T-cell (primary cell): ENCODE results near the gene EIF2S3. TPM values are rescaled to one million over a fixed set of nuclear protein-coding genes. Genes with fewer than 3 reads are reported as not detected.

Experiments
- ATAC-seq, 4 experiments: fragments of 200-7000 bp in 3 of 4; fragments of 150-1000 bp in 1 of 4; cut with Tn5 transposase; replicated peaks in 1 of 4; 1 replicate in 3 of 4; 2 replicates in 1 of 4; pipeline ENCODE4 v1.10.0; 2021; ENCODE audit warnings: moderate library complexity in 3 of 4, mild to moderate bottlenecking in 2 of 4, moderate number of reproducible peaks in 1 of 4
- CTCF ChIA-PET, 2 donors: fragments of 300-600 bp; sonication (Branson Sonifier 250); formaldehyde crosslinking; loops; one replicate each; lab custom pipeline; 2022; ENCODE audit warnings: antibody characterized with exemption in 2 of 2; lab: Charles Lee
- POLR2A ChIA-PET, 2 donors: fragments of 300-600 bp; sonication (Branson Sonifier 250); formaldehyde crosslinking; loops; one replicate each; lab custom pipeline; 2022; ENCODE audit warnings: antibody characterized with exemption in 2 of 2; lab: Charles Lee
- DNase-seq, 35 experiments: peaks; one replicate each; pipeline versions ENCODE4 v3.0.0 to v3.0.0-alpha.2; 2013 to 2023
- H3K27ac ChIP-seq: one replicate; pipeline ENCODE4 v1.5.1; 2013; ENCODE audit warnings: low read length
- H3K27me3 ChIP-seq, 2 experiments: replicated peaks in 1 of 2; 1 replicate in 1 of 2; 2 replicates in 1 of 2; pipeline versions ENCODE4 v1.6.1 to v1.7.0; 2013; ENCODE audit warnings: low read length in 1 of 2, mixed read lengths in 1 of 2; ENCODE audit not compliant: control insufficient read depth in 2 of 2, insufficient read depth in 2 of 2; ENCODE audit errors: extremely low read depth in 1 of 2
- H3K36me3 ChIP-seq, 2 donors: 1 replicate in 1 of 2; 2 replicates in 1 of 2; pipeline versions ENCODE4 v1.6.1 to v1.7.0; 2013; ENCODE audit warnings: low read length in 1 of 2; ENCODE audit not compliant: control insufficient read depth in 2 of 2, insufficient read depth in 1 of 2; ENCODE audit errors: extremely low read depth in 1 of 2
- H3K4me1 ChIP-seq, 2 experiments: 1 replicate in 1 of 2; 2 replicates in 1 of 2; pipeline versions ENCODE4 v1.6.1 to v1.7.0; 2013; ENCODE audit warnings: low read length in 2 of 2, mixed read lengths in 1 of 2; ENCODE audit not compliant: insufficient read depth in 2 of 2, control insufficient read depth in 1 of 2; ENCODE audit errors: extremely low read depth in 1 of 2
- H3K4me3 ChIP-seq, 2 donors: 1 replicate in 1 of 2; 2 replicates in 1 of 2; pipeline versions ENCODE4 v1.5.1 to v1.7.0; 2013; ENCODE audit warnings: mild to moderate bottlenecking in 2 of 2, low read length in 1 of 2, moderate library complexity in 1 of 2; ENCODE audit not compliant: control insufficient read depth in 1 of 2; ENCODE audit errors: extremely low read depth in 1 of 2
- H3K9me3 ChIP-seq: 2 replicates; pipeline ENCODE4 v1.7.0; 2013
- H3K27ac Mint-ChIP-seq, 2 donors: one replicate each; pipeline ENCODE4 v1.8.0; 2020 to 2021; ENCODE audit warnings: mild to moderate bottlenecking in 2 of 2, mixed read lengths in 2 of 2
- H3K27me3 Mint-ChIP-seq, 2 donors: one replicate each; pipeline ENCODE4 v1.8.0; 2021 to 2022; ENCODE audit warnings: mixed read lengths in 2 of 2
- H3K36me3 Mint-ChIP-seq: one replicate; pipeline ENCODE4 v1.8.0; 2021; ENCODE audit warnings: mixed read lengths
- H3K4me1 Mint-ChIP-seq, 3 donors: one replicate each; pipeline ENCODE4 v1.8.0; 2020 to 2022; ENCODE audit warnings: mixed read lengths in 3 of 3, mild to moderate bottlenecking in 1 of 3
- H3K4me3 Mint-ChIP-seq, 3 donors: one replicate each; pipeline ENCODE4 v1.8.0; 2020 to 2022; ENCODE audit warnings: mild to moderate bottlenecking in 3 of 3, mixed read lengths in 3 of 3, moderate library complexity in 3 of 3
- H3K9me3 Mint-ChIP-seq, 3 donors: one replicate each; pipeline ENCODE4 v1.8.0; 2020 to 2022; ENCODE audit warnings: mixed read lengths in 3 of 3
- WGBS: methylation state at CpG from one replicate; pipeline ENCODE4 v1.1.5; 2013; ENCODE audit warnings: missing lambda C conversion rate; ENCODE audit not compliant: insufficient coverage; 5-methylcytosine and 5-hydroxymethylcytosine counted together
- total RNA-seq, 35 experiments: library from RNA in 6 of 35; stranded (reverse) in 6 of 35; fragments of 120-200 nt in 1 of 35; gene quantifications; one replicate each; pipeline versions ENCODE4 v1.2.1 to v1.2.4 and lab custom pipeline; 2013 to 2026

The EIF2S3 gene
- total RNA-seq, 5 donors from 2014 or later (not counting 1 experiment from before 2014, with no cell fraction given): 180 to 309 (median 196) TPM

DNA sequence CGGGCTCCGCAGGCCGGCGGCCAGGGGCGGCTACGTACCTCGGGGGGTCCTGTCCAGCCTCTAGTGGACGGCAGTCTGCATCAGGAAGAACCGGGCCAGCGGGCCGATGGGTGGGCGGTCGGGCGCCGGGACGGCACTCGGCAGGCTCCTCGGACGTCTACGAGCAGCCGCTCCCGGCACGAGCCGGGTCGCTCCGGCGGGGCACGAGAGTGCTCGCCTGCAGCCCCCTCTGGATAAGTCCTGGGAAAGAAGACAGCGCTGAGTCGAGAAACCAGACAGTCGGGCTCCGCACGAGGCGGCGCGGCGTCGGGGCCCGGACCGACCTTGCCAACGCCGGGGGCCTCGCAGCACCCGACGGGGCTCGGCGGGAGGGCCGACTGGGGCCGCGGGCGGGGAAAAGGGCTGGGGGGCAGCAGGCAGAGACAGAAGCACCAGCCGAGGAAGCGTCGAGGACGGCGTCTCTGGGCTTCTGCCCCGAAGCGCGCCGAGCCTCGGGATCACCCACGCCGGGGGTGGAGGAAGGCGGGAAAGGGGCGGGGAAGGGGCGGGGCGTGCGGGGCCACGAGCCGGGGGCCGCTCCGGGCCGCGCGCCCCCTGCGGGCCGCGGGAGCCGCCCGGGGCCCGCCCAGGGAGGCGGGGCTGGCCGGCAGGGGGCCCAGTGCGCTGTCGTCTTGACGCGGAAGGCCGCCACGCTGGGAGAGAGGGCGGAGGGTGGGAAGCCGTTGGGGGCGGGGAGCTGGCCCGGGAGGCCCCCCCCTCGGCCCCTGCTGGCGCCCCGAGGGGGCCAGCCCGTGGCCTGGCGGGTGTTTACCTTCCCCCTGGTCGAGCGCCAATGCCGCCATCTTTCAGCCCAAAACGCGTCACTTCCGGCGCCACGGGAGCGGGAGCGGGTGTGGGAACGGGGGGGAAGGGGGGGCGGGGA lies 29.7 kb upstream of the EIF2S3 start:
- H3K36me3 ChIP-seq: no peaks in the 10 kb centered on the region
- Mint-ChIP-seq H3K36me3 (peaks cover 3% of the 10 kb centered on the region), H3K27me3 (peaks cover 0 to 6% of the 10 kb centered on the region in 2 donors), H3K4me1 (peaks cover 20 to 32% (median 24%) of the 10 kb centered on the region in 3 donors), H3K9me3 (no peaks in the 10 kb centered on the region), H3K4me3 (peak overlapping the region; percentile 83 to 88 (median 86)), H3K27ac (no peak overlapping the region)
- H3K9me3 ChIP-seq: no peaks in the 10 kb centered on the region
- ChIA-PET POLR2A (interaction anchor here in 1 of 2 donors (0.6 to 1.9 kb wide), 3 partner anchors 29 to 794 kb away, joined by 4 to 18 read pairs (median 4); no protein-coding TSS in a partner anchor), CTCF (interaction anchor here (0.7 to 2.9 kb wide), 7 partner anchors 11 to 124 kb away, joined by 3 to 41 read pairs (median 5); partner anchors contain the start of gene EIF2S3 (in 2 of the 2))
- WGBS: under 1% methylated on average over 30 of the region's 111 CpGs
- DNase-seq: peak; percentile 59 to 86 (median 74)
- H3K27ac ChIP-seq: peak overlapping the region; percentile 32
- peak; percentile 87 to 94 (median 88) for ATAC-seq
- peaks cover 3 to 5% of the 10 kb centered on the region in 2 experiments for H3K4me1 ChIP-seq
- peak overlapping the region; percentile 62 to 89 for H3K4me3 ChIP-seq
- no peaks in the 10 kb centered on the region for H3K27me3 ChIP-seq

DNA sequence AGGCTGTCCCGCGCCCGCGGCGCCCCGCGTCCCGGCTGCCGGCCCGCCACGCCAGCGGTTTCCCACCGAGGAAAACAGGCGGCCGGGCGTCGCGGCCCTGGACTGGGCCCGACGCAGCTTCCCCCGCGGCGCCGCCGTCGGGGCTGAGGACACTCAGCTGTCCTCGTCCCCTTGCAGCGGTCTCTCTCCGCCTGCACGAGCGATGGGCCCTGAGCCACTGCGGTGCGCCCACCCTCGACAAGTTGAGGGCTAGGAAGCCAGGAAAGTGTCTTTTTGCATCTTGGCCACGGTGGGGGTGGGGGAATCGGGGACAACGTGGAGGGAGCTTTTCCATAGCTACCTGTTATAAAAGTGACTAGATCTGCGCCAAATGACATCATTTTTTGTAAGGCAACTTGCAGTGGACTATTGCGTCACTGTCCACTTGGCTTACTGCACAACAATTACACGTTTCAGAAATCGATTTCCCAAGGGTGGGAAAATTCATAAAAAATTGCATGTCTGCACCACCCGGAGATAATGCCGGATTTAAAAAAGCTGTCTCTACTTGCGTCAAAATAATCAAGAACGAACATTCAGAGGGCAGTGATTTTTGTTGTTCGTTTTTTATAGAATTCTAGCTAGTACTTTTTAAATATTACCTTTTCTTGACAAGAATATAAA lies 28.9 kb upstream of the EIF2S3 start:
- peak in 3 of 35 experiments; percentile 1 to 14 (median 8) for DNase-seq
- Mint-ChIP-seq H3K27ac (peak overlapping the region; percentile 87), H3K9me3 (no peaks in the 10 kb centered on the region), H3K4me3 (peak overlapping the region; percentile 80 to 86 (median 85)), H3K4me1 (peaks cover 16 to 24% (median 17%) of the 10 kb centered on the region in 3 donors), H3K27me3 (peaks cover 0 to 11% of the 10 kb centered on the region in 2 donors), H3K36me3 (peaks cover 3% of the 10 kb centered on the region)
- ATAC-seq: peak in 3 of 4 experiments; percentile 42 to 49 (median 43)
- ChIA-PET CTCF (interaction anchor here (0.7 to 2.9 kb wide), 9 partner anchors 12 to 124 kb away, joined by 3 to 41 read pairs (median 3); partner anchors contain the start of genes EIF2S3 (in 2 of the 2) and ZFX (in 1 of the 2)), POLR2A (interaction anchor here in 1 of 2 donors (0.6 to 1.9 kb wide), 5 partner anchors 27 to 1421 kb away, joined by 3 to 18 read pairs (median 4); no protein-coding TSS in a partner anchor)
- no peaks in the 10 kb centered on the region for H3K9me3 ChIP-seq
- peak overlapping the region; percentile 28 to 68 for H3K4me3 ChIP-seq
- peak overlapping the region; percentile 72 for H3K27ac ChIP-seq
- no CpG with 5 or more reads among the region's 46 CpGs for WGBS
- H3K4me1 ChIP-seq: peaks cover 2 to 3% of the 10 kb centered on the region in 2 experiments
- H3K36me3 ChIP-seq: no peaks in the 10 kb centered on the region
- no peaks in the 10 kb centered on the region for H3K27me3 ChIP-seq

DNA sequence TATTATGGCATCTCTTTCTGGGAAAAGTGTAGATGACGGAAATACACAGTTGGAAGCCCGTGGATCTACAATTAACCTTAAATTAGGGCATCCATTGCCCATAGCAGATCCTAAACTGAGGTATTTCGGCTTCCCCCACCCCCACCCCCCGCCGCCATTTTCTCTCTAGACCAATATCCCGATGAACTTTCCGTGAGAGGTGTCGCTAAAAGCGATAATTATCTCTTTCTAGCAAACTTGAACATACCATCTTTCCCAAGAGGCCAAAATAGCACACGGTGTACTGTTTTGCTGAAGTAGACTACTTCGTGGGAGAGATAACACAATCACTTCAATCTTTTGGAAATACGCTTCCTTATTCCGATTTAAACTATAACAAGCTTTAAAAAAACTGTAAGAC lies 28.3 kb upstream of the EIF2S3 start:
- ChIA-PET POLR2A (interaction anchor here in 1 of 2 donors (0.6 to 1.9 kb wide), 3 partner anchors 27 to 243 kb away, joined by 4 to 18 read pairs (median 9); no protein-coding TSS in a partner anchor), CTCF (interaction anchor here (0.7 to 2.9 kb wide), 7 partner anchors 12 to 125 kb away, joined by 3 to 41 read pairs (median 3); partner anchors contain the start of genes EIF2S3 (in 2 of the 2) and ZFX (in 1 of the 2))
- ATAC-seq: no peak
- Histone ChIP-seq H3K4me1 (peaks cover 2 to 3% of the 10 kb centered on the region in 2 experiments), H3K9me3 (no peaks in the 10 kb centered on the region), H3K36me3 (no peaks in the 10 kb centered on the region), H3K27me3 (no peaks in the 10 kb centered on the region), H3K4me3 (peak overlapping the region in 1 of 2 donors; percentile 32), H3K27ac (no peak overlapping the region)
- WGBS: no CpG with 5 or more reads among the region's 13 CpGs
- H3K27me3 Mint-ChIP-seq: peaks cover 0 to 11% of the 10 kb centered on the region in 2 donors
- H3K9me3 Mint-ChIP-seq: no peaks in the 10 kb centered on the region
- peak overlapping the region; percentile 80 to 86 (median 85) for H3K4me3 Mint-ChIP-seq
- H3K27ac Mint-ChIP-seq: peak overlapping the region; percentile 11 to 39
- H3K4me1 Mint-ChIP-seq: peaks cover 11 to 19% (median 11%) of the 10 kb centered on the region in 3 donors
- peaks cover 3% of the 10 kb centered on the region for H3K36me3 Mint-ChIP-seq
- peak in 1 of 35 experiments; percentile 11 for DNase-seq

DNA sequence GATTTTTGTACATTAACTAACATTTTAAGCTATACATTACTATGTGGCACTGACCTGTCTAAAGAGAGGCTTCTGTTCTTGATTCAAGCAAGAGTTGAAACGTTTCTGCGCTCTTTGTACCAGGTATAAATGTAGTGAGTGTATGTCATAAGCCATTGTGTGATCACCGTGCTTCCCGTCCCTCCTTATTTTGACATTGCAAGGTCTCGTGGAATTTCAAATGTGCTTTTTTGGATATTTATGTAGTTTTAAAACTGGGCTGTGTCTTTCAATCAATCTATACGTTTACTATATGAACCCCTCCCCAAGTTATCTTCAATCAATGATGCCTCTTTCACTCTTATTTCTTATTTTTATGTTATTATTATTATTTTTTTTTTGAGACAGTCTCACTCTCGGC lies 27.7 kb upstream of the EIF2S3 start, which contains the start of gene KLHL15:
KLHL15 (minus strand) TSS at position 101 of the 400 bp plus-strand sequence. CDS start 20,493 bp downstream, outside the sequence.
- Mint-ChIP-seq H3K27ac (peak within 1 kb of the TSS; percentile 87), H3K36me3 (no peaks in the 10 kb centered on the region), H3K9me3 (no peaks in the 10 kb centered on the region), H3K4me3 (peak within 1 kb of the TSS; percentile 80 to 86 (median 85)), H3K4me1 (peaks cover 5 to 14% (median 7%) of the 10 kb centered on the region in 3 donors), H3K27me3 (peaks cover 0 to 11% of the 10 kb centered on the region in 2 donors)
- Histone ChIP-seq H3K4me1 (peaks cover 0 to 3% of the 10 kb centered on the region in 2 experiments), H3K9me3 (no peaks in the 10 kb centered on the region), H3K27me3 (no peaks in the 10 kb centered on the region), H3K4me3 (peak within 1 kb of the TSS; percentile 32 to 68), H3K27ac (peak within 1 kb of the TSS; percentile 72), H3K36me3 (no peaks in the 10 kb centered on the region)
- POLR2A ChIA-PET: interaction anchor here in 1 of 2 donors (0.7 kb wide), 1 partner anchor 25 kb away, joined by 3 read pairs; no protein-coding TSS in a partner anchor
- no peak for ATAC-seq
- no CpG with 5 or more reads among the region's 7 CpGs for WGBS
- CTCF ChIA-PET: interaction anchor here (0.7 to 2.9 kb wide), 6 partner anchors 25 to 125 kb away, joined by 3 to 41 read pairs (median 6); partner anchors contain the start of genes EIF2S3 (in 2 of the 2) and ZFX (in 1 of the 2)
- DNase-seq: no peak

DNA sequence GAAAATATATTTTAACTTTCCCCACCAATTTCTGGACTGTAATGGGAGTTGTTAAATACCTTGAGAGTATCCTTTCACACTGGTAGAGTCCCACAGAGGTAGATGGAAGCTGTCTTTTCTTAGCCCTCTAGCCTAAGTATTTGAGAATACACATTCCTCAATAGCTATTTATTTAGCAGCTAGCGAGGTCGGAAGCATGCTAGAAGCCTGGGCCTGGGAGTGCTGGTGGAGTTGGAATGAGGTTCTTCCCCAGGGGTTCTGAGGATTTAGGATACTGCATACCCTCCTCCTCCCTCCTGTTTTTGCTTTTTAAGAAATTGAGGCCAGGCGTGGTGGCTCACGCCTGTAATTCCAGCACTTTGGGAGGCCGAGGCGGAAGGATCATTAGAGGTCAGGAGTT lies 26.8 kb upstream of the EIF2S3 start:
- no peak for ATAC-seq
- Mint-ChIP-seq H3K4me1 (peaks cover 3 to 14% (median 7%) of the 10 kb centered on the region in 3 donors), H3K27ac (no peak overlapping the region), H3K27me3 (peaks cover 0 to 15% of the 10 kb centered on the region in 2 donors), H3K4me3 (no peak overlapping the region), H3K36me3 (no peaks in the 10 kb centered on the region), H3K9me3 (no peaks in the 10 kb centered on the region)
- Histone ChIP-seq H3K27me3 (no peaks in the 10 kb centered on the region), H3K4me3 (no peak overlapping the region), H3K36me3 (no peaks in the 10 kb centered on the region), H3K9me3 (no peaks in the 10 kb centered on the region), H3K4me1 (peaks cover 0 to 2% of the 10 kb centered on the region in 2 experiments), H3K27ac (no peak overlapping the region)
- ChIA-PET POLR2A (no interaction called here), CTCF (interaction anchor here in 1 of 2 donors (2.9 kb wide), 1 partner anchor 26 kb away, joined by 41 read pairs; the partner anchor contains the start of gene EIF2S3)
- no CpG with 5 or more reads among the region's 6 CpGs for WGBS
- no peak for DNase-seq
